BJ (cell line): Measurements from ENCODE around the gene SEMA6C. TPM values are rescaled to one million over a fixed set of nuclear protein-coding genes. Genes with fewer than 3 reads are reported as not detected.

Source experiments
- CTCF ChIA-PET: fragments of 350-600 bp; formaldehyde crosslinking; extraction: SDS; loops from one replicate; lab custom pipeline; 2021; ENCODE audit warnings: antibody characterized with exemption, inconsistent platforms; lab: Yijun Ruan, JAX
- POLR2A ChIA-PET: fragments of 300-600 bp; sonication (Branson Sonifier 250); formaldehyde crosslinking; extraction: SDS; loops from one replicate; lab custom pipeline; 2021; ENCODE audit warnings: antibody characterized with exemption; lab: Charles Lee
- DNase-seq: peaks from one replicate; pipeline ENCODE4 v3.0.0-alpha.2; 2011; ENCODE audit warnings: low read depth
- H3K27me3 ChIP-seq: 2 replicates; pipeline ENCODE4 v1.6.0; 2011; ENCODE audit warnings: low read length; ENCODE audit not compliant: control insufficient read depth, insufficient read depth
- H3K36me3 ChIP-seq: 2 replicates; pipeline ENCODE4 v1.5.1; 2011; ENCODE audit warnings: low read length; ENCODE audit not compliant: control insufficient read depth, insufficient read depth
- H3K4me3 ChIP-seq: 2 replicates; pipeline ENCODE4 v1.5.1; 2011; ENCODE audit warnings: low read depth, mild to moderate bottlenecking, control low read depth, low read length
- CTCF ChIP-seq: IDR thresholded peaks from 2 replicates; pipeline ENCODE4 v1.5.1; 2011; ENCODE audit warnings: low read depth, mild to moderate bottlenecking, control low read depth, inconsistent platforms, low read length, moderate library complexity; ENCODE audit not compliant: insufficient read depth
- polyA plus RNA-seq: library from polyadenylated mRNA; depleted of rRNA; stranded (reverse); fragments of >200 nt; gene quantifications from 2 replicates; pipeline ENCODE4 v1.2.3, GENCODE V29; 2011

Gene SEMA6C
- polyA plus RNA-seq, 1 experiment: 1.8 TPM

- Histone ChIP-seq H3K4me3 (no peak overlapping the region), H3K27me3 (no peaks in the 10 kb centered on the region), H3K36me3 (no peaks in the 10 kb centered on the region; the same call in 1 of the 2 replicates)
- CTCF ChIA-PET: no interaction called here
- DNase-seq: no peak
- POLR2A ChIA-PET: no interaction called here
- TF ChIP-seq CTCF: no peak
Observed at GRCh38 chr1:151124763-151125403, 21.5 kb downstream of the SEMA6C start.

- DNase-seq: no peak
- Histone ChIP-seq H3K4me3 (no peak overlapping the region), H3K36me3 (0 out of 2 replicates have a peak, but pooled peaks cover 2% of the 10 kb centered on the region), H3K27me3 (no peaks in the 10 kb centered on the region)
- ChIA-PET CTCF (interaction anchor here (1.3 kb wide), 1 partner anchor 14 kb away, joined by 4 read pairs; no protein-coding TSS in a partner anchor), POLR2A (no interaction called here)
- no peak for TF ChIP-seq CTCF
Observed at GRCh38 chr1:151113877-151114276, 32.6 kb downstream of the SEMA6C start.

GRCh38 chr1:151108331-151108730 lies 38.1 kb downstream of the SEMA6C start:
- no peak for DNase-seq
- TF ChIP-seq CTCF: no peak
- no peak overlapping the region for H3K4me3 ChIP-seq
- H3K36me3 ChIP-seq: no peaks in the 10 kb centered on the region
- ChIA-PET CTCF (interaction anchor here (0.7 to 1.2 kb wide), 2 partner anchors 9 to 48 kb away, joined by 3 to 5 read pairs; partner anchors contain the start of gene TNFAIP8L2), POLR2A (no interaction called here)
- no peaks in the 10 kb centered on the region for H3K27me3 ChIP-seq

GRCh38 chr1:151106894-151107293 lies 39.5 kb downstream of the SEMA6C start:
- Histone ChIP-seq H3K4me3 (no peak overlapping the region), H3K27me3 (no peaks in the 10 kb centered on the region), H3K36me3 (no peaks in the 10 kb centered on the region)
- ChIA-PET POLR2A (no interaction called here), CTCF (interaction anchor here (0.9 to 1.6 kb wide), 2 partner anchors 8 to 234 kb away, joined by 3 read pairs; no protein-coding TSS in a partner anchor)
- DNase-seq: no peak
- TF ChIP-seq CTCF: no peak

- ChIA-PET POLR2A (no interaction called here), CTCF (interaction anchor here (1.8 to 11.7 kb wide), 2 partner anchors 20 to 54 kb away, joined by 6 to 124 read pairs; partner anchors contain the start of gene TNFAIP8L2)
- DNase-seq: no peak
- Histone ChIP-seq H3K27me3 (no peaks in the 10 kb centered on the region), H3K4me3 (no peak overlapping the region), H3K36me3 (no peaks in the 10 kb centered on the region)
- TF ChIP-seq CTCF: no peak
Observed at GRCh38 chr1:151104630-151105029, 41.8 kb downstream of the SEMA6C start.
